GM23338 (cell line): Measurements from ENCODE around the gene BCAP29.

Experiments used
- CREB1 ChIP-seq: fragments of 250-450 bp; sonication (Bioruptor Pico); IDR thresholded peaks from 2 replicates; pipeline ENCODE4 v1.5.0; 2020; ENCODE audit warnings: low read depth, mild to moderate bottlenecking, moderate library complexity
- CTCF ChIP-seq, 2 experiments: fragments of 200-600 bp in 1 of 2; sonication (generic) in 1 of 2; conservative IDR thresholded peaks; 2 replicates each; pipeline versions ENCODE4 v1.5.1 to v1.6.1; 2016 to 2017; ENCODE audit warnings: antibody characterized with exemption in 2 of 2, low read depth in 2 of 2, mild to moderate bottlenecking in 2 of 2, moderate library complexity in 1 of 2
- ETS1 ChIP-seq: IDR thresholded peaks from 2 replicates; pipeline ENCODE4 v1.6.1; 2016; ENCODE audit warnings: antibody characterized with exemption
- EZH2 ChIP-seq: fragments of 200-600 bp; sonication (generic); IDR thresholded peaks from one replicate; pipeline ENCODE4 v1.8.0; 2017; ENCODE audit warnings: antibody characterized with exemption, mild to moderate bottlenecking, low read depth; ENCODE audit not compliant: unreplicated experiment
- EZH2phosphoT487 ChIP-seq: fragments of 200-600 bp; sonication (generic); IDR thresholded peaks from one replicate; pipeline ENCODE4 v1.8.1; 2018; ENCODE audit warnings: antibody characterized with exemption; ENCODE audit not compliant: unreplicated experiment
- JUNB ChIP-seq: IDR thresholded peaks from one replicate; pipeline ENCODE4 v1.6.1; 2016; ENCODE audit warnings: antibody characterized with exemption; ENCODE audit not compliant: unreplicated experiment
- NANOG ChIP-seq: IDR thresholded peaks from 2 replicates; pipeline ENCODE4 v1.6.1; 2016; ENCODE audit warnings: antibody characterized with exemption, borderline replicate concordance
- POLR2AphosphoS5 ChIP-seq: IDR thresholded peaks from 2 replicates; pipeline ENCODE4 v1.6.1; 2016; ENCODE audit warnings: antibody characterized with exemption, low read depth
- REST ChIP-seq: IDR thresholded peaks from one replicate; pipeline ENCODE4 v1.6.1; 2018; ENCODE audit warnings: antibody characterized with exemption; ENCODE audit not compliant: unreplicated experiment
- STAT1 ChIP-seq: IDR thresholded peaks from one replicate; pipeline ENCODE4 v1.6.1; 2016; ENCODE audit warnings: antibody characterized with exemption; ENCODE audit not compliant: unreplicated experiment
- ZNF114 ChIP-seq: fragments of 250-450 bp; sonication (Bioruptor Pico); IDR thresholded peaks from 2 replicates; pipeline ENCODE4 v1.5.0; 2020; ENCODE audit warnings: mild to moderate bottlenecking, moderate library complexity
- ZNF331 ChIP-seq: fragments of 250-450 bp; sonication (Bioruptor Pico); IDR thresholded peaks from 2 replicates; pipeline ENCODE4 v1.5.0; 2020; ENCODE audit warnings: low read depth, mild to moderate bottlenecking, moderate library complexity
- ZNF462 ChIP-seq: fragments of 250-450 bp; sonication (Bioruptor Pico); IDR thresholded peaks from 2 replicates; pipeline ENCODE4 v1.5.0; 2020; ENCODE audit warnings: mild to moderate bottlenecking, moderate library complexity

- no peak for TF ChIP-seq CTCF (conservative IDR thresholded peaks at IDR 0.05; ENCODE audit: low read depth in 2 of 2)
- no peak for TF ChIP-seq STAT1
- TF ChIP-seq REST: no peak
- TF ChIP-seq EZH2: no peak
- TF ChIP-seq POLR2AphosphoS5: no peak
- no peak for TF ChIP-seq ETS1
- no peak for TF ChIP-seq NANOG
- no peak for TF ChIP-seq ZNF331 (CRISPR knock-in tag)
- no peak for TF ChIP-seq EZH2phosphoT487
- TF ChIP-seq CREB1 (CRISPR knock-in tag): no peak
- no peak for TF ChIP-seq JUNB
- TF ChIP-seq ZNF114: no peak
- no peak for TF ChIP-seq ZNF462 (CRISPR knock-in tag)
Measured at GRCh38 chr7:107551936-107552335, 28.1 kb upstream of the BCAP29 start.
